ENCODE data around the gene METTL3. TPM values are rescaled to one million over a fixed set of nuclear protein-coding genes. Genes with fewer than 3 reads are reported as not detected.
A peak's percentile ranks its signal among the peaks of the same experiment; 100 is the strongest.

Gene METTL3
- total RNA-seq, 4 donors from 2014 or later = 38.9 to 125 (median 44.8) TPM

DNA sequence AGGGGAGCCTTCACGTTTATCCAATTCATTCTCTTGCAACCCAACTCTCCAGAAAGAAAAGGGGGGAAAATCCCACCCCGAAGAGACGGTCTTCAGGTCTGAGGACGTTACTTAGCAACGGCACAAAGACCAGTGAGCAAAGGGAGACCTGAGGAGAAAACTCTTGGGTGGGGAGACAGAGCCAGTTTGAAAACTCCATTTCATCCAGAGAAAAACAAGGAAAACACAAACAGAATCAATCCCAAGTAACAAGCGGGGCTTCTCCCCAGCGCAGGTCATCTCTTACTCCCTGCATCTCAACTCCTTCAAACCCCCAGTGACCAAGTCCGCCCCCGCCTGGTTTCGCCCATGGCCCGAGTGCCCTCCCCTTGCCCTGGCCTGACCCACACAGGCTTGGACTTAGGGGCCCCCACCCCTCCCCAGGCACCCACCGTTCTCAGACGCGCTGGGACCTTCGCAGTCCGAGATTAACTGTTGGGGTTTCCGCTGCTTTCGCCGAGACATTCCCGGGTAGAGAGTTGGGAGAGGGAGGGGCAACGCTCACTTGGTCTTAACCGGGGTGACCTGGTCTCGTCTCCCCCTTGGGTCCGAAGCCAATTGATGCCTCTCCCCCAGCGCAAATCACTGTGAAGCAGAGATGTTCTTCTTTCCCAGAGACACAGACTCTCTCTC, 25.4 kb upstream of the METTL3 start:
- H3K27me3 ChIP-seq = peaks cover 41% of the 10 kb centered on the region
- 3% methylated on average over 25 of the region's 25 CpGs for WGBS
- TF ChIP-seq, protein P1, sequence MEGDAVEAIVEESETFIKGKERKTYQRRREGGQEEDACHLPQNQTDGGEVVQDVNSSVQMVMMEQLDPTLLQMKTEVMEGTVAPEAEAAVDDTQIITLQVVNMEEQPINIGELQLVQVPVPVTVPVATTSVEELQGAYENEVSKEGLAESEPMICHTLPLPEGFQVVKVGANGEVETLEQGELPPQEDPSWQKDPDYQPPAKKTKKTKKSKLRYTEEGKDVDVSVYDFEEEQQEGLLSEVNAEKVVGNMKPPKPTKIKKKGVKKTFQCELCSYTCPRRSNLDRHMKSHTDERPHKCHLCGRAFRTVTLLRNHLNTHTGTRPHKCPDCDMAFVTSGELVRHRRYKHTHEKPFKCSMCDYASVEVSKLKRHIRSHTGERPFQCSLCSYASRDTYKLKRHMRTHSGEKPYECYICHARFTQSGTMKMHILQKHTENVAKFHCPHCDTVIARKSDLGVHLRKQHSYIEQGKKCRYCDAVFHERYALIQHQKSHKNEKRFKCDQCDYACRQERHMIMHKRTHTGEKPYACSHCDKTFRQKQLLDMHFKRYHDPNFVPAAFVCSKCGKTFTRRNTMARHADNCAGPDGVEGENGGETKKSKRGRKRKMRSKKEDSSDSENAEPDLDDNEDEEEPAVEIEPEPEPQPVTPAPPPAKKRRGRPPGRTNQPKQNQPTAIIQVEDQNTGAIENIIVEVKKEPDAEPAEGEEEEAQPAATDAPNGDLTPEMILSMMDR (IDR thresholded peaks at IDR 0.05) = no peak
- TF ChIP-seq POLR2A (IDR thresholded peaks at IDR 0.05) (no peak), EP300 (IDR thresholded peaks at IDR 0.05) (no peak), POLR2AphosphoS5 (IDR thresholded peaks at IDR 0.05) (no peak)
- H3K4me3 ChIP-seq = peak overlapping the region; percentile 30
- no peak overlapping the region for H3K27ac ChIP-seq
- H3K36me3 ChIP-seq = no peaks in the 10 kb centered on the region
- DNase-seq (ENCODE audit: low spot score in 2 of 2) = no peak
- no peaks in the 10 kb centered on the region for H3K9me3 ChIP-seq
- H3K4me1 ChIP-seq = peaks cover 11% of the 10 kb centered on the region

DNA sequence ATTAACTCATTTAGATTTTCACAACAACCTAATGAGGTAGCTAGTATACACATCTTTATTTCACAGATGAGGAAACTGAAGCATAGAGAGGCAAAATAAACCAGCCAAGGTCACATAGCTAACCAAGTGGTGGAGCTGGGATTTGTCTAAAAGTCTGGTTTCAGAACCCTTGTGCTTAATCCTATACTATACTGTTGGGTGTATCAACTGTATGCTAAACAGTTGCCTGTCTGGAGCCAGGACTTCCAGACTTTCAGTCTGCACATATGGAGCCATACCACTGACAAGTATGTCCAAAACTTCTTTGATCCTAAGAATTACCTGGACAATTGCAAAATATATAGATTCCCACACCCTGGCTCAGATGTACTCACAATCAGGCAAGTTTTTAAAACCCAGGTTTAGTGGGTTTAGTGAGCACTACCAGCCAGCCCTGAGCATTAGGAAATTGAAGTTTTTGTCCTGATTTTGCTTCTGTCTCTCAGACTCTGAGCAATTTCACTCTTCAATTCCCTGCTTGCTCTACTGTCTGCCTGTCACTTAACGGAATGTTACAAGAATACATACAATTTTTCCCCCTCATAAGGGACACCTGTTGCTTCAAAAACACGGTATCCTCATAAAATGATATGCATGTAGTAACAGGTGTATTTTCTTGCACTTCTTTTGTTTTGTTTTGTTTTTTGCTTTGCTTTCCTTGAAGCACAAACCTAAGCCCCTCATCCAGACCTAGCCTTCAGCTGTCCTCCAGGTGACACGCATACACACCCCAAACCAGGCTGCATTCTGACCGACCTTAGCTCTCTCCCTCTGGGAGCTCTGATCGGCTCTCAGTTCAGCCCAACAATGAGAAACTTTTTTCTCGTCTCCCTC, 24.6 kb upstream of the METTL3 start:
- TF ChIP-seq EP300 (IDR thresholded peaks at IDR 0.05) = no peak
- TF ChIP-seq, protein P1 (IDR thresholded peaks at IDR 0.05) = no peak
- TF ChIP-seq POLR2A (IDR thresholded peaks at IDR 0.05) = no peak
- TF ChIP-seq POLR2AphosphoS5 (IDR thresholded peaks at IDR 0.05) = no peak
- Histone ChIP-seq H3K9me3 (no peaks in the 10 kb centered on the region), H3K4me1 (peaks cover 11% of the 10 kb centered on the region), H3K4me3 (peak overlapping the region; percentile 30), H3K36me3 (no peaks in the 10 kb centered on the region), H3K27ac (no peak overlapping the region), H3K27me3 (peaks cover 41% of the 10 kb centered on the region)
- DNase-seq (ENCODE audit: low spot score in 2 of 2) = no peak
- 37% methylated on average over 6 of the region's 6 CpGs for WGBS

DNA sequence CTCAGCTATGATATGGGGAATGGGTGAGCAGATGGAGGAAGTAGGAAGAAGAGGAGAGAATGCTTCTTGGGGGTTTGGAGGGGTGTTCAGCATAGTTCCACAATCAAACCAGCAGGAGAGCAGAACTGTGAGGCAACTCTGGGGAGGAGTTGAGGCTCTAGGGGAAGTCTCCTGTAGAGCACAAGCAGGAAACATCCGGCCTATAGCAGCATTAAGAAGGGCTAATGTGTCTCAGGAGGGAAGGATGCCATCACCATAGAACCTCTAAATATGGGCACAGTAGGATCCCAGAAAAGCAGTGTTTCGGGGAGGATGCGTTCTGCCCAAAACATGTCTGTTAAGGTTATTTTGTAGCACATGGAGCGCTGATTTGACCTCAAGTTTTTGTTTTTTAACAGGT, 23.4 kb upstream of the METTL3 start:
- Histone ChIP-seq H3K4me3 (no peak overlapping the region), H3K9me3 (no peaks in the 10 kb centered on the region), H3K36me3 (no peaks in the 10 kb centered on the region), H3K27ac (no peak overlapping the region), H3K4me1 (peaks cover 11% of the 10 kb centered on the region), H3K27me3 (peaks cover 37% of the 10 kb centered on the region)
- WGBS = 77% methylated on average over 4 of the region's 4 CpGs
- TF ChIP-seq EP300 (IDR thresholded peaks at IDR 0.05) (no peak), POLR2AphosphoS5 (IDR thresholded peaks at IDR 0.05) (no peak), POLR2A (IDR thresholded peaks at IDR 0.05) (no peak)
- TF ChIP-seq, protein P1 (IDR thresholded peaks at IDR 0.05) = no peak
- DNase-seq (ENCODE audit: low spot score in 2 of 2) = no peak

DNA sequence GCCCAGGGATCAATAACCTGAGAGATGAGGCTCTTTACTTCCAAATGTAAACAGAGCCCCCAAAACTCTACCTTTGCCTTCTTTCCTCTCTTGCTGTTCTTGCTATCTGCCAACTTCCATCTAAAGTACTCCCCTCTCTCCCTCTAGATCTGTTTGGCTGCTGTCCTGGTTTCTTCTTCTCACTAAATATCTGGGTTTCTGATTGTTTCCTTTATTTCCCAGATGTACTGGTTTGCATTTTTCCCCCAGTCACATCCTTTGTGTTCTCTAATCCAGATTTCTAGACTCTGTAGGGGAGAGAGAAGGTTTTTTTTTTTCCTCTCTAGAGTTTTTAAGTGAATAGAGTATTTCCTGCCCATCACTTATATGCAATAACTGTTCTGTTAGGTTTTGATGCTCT, 22.2 kb upstream of the METTL3 start:
- Histone ChIP-seq H3K4me3 (no peak overlapping the region), H3K27me3 (peaks cover 37% of the 10 kb centered on the region), H3K9me3 (no peaks in the 10 kb centered on the region), H3K36me3 (no peaks in the 10 kb centered on the region), H3K27ac (no peak overlapping the region), H3K4me1 (peaks cover 11% of the 10 kb centered on the region)
- no peak for DNase-seq (ENCODE audit: low spot score in 2 of 2)
- TF ChIP-seq POLR2AphosphoS5 (IDR thresholded peaks at IDR 0.05) (no peak), EP300 (IDR thresholded peaks at IDR 0.05) (no peak), POLR2A (IDR thresholded peaks at IDR 0.05) (no peak)
- TF ChIP-seq, protein P1 (IDR thresholded peaks at IDR 0.05) = no peak

DNA sequence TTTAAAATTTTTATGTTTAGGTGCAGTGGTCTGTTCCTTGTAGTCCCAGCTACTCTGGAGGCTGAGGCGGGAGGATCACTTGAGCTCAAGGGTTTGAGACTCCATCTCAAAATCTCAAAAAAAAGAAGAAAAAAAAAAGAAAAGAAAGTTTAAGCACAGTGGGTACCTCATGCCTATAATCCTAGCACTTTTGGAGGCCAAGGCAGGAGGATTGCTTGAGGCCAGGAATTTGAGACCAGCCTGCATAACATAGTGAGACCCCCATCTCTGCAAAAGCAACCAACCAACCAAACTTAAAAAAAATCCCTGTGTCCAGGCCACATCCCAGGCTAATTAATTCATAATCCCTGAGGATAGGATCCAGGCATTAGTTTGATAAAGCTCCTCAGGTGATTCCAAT, 18.4 kb upstream of the METTL3 start:
- no peak overlapping the region for H3K4me3 ChIP-seq
- H3K36me3 ChIP-seq = no peaks in the 10 kb centered on the region
- no peak for DNase-seq (ENCODE audit: low spot score in 2 of 2)
- peaks cover 9% of the 10 kb centered on the region for H3K27me3 ChIP-seq
- TF ChIP-seq POLR2AphosphoS5 (IDR thresholded peaks at IDR 0.05) (no peak), POLR2A (IDR thresholded peaks at IDR 0.05) (no peak), EP300 (IDR thresholded peaks at IDR 0.05) (no peak)
- TF ChIP-seq, protein P1 (IDR thresholded peaks at IDR 0.05) = no peak
- WGBS = 88% methylated on average over 1 of the region's 1 CpG
- peaks cover 20% of the 10 kb centered on the region for H3K4me1 ChIP-seq
- H3K9me3 ChIP-seq = no peaks in the 10 kb centered on the region
- H3K27ac ChIP-seq = no peak overlapping the region
